SH-SY5Y (cell line): ENCODE data around the gene ZYX.

ENCODE experiments used
- GATA2 ChIP-seq: IDR thresholded peaks from 2 replicates; pipeline ENCODE4 v1.6.1; 2011; ENCODE audit warnings: mild to moderate bottlenecking, low read depth, low read length
- GATA3 ChIP-seq: IDR thresholded peaks from 2 replicates; pipeline ENCODE4 v1.6.1; 2011; ENCODE audit warnings: low read depth, mild to moderate bottlenecking, low read length, moderate library complexity

- TF ChIP-seq GATA3 (no peak), GATA2 (no peak)
Measured at GRCh38 chr7:143394777-143395176, 13.6 kb downstream of the ZYX start.
